Trophoblast cell (in vitro differentiated cells and primary cell): Measurements from ENCODE around the gene WDR37.

Experiments used
- DNase-seq, 2 donors: peaks; one replicate each; pipeline ENCODE4 v3.0.0-alpha.2; 2016
- H2AFZ ChIP-seq: 2 replicates; pipeline ENCODE4 v1.6.1; 2013; ENCODE audit warnings: low read length, moderate library complexity, mild to moderate bottlenecking; ENCODE audit not compliant: insufficient read depth, poor library complexity
- H2AK5ac ChIP-seq: 2 replicates; pipeline ENCODE4 v1.6.1; 2013; ENCODE audit warnings: mild to moderate bottlenecking, low read length
- H2BK120ac ChIP-seq: 2 replicates; pipeline ENCODE4 v1.6.1; 2013; ENCODE audit warnings: low read length, mild to moderate bottlenecking, moderate library complexity; ENCODE audit not compliant: insufficient read depth, poor library complexity
- H2BK12ac ChIP-seq: 2 replicates; pipeline ENCODE4 v1.6.1; 2013; ENCODE audit warnings: mild to moderate bottlenecking, low read length, moderate library complexity
- H2BK5ac ChIP-seq: 2 replicates; pipeline ENCODE4 v1.6.1; 2013; ENCODE audit warnings: low read length, low read depth, moderate library complexity, mild to moderate bottlenecking; ENCODE audit not compliant: poor library complexity
- H3K14ac ChIP-seq: 2 replicates; pipeline ENCODE4 v1.6.1; 2013; ENCODE audit warnings: mild to moderate bottlenecking, low read length
- H3K18ac ChIP-seq: 2 replicates; pipeline ENCODE4 v1.6.1; 2013; ENCODE audit warnings: mild to moderate bottlenecking, low read length
- H3K23ac ChIP-seq: 2 replicates; pipeline ENCODE4 v1.6.1; 2013; ENCODE audit warnings: low read length
- H3K27ac ChIP-seq: 2 replicates; pipeline ENCODE4 v1.5.1; 2013; ENCODE audit warnings: low read depth, mild to moderate bottlenecking, inconsistent platforms, low read length, moderate library complexity
- H3K27me3 ChIP-seq: 2 replicates; pipeline ENCODE4 v1.6.1; 2013; ENCODE audit warnings: inconsistent platforms, mild to moderate bottlenecking, low read length, moderate library complexity; ENCODE audit not compliant: insufficient read depth
- H3K36me3 ChIP-seq, 2 experiments: 1 replicate in 1 of 2; 2 replicates in 1 of 2; pipeline ENCODE4 v1.6.1; 2013; ENCODE audit warnings: low read length in 2 of 2, mild to moderate bottlenecking in 2 of 2, moderate library complexity in 1 of 2; ENCODE audit not compliant: insufficient read depth in 2 of 2, control insufficient read depth in 1 of 2
- H3K4ac ChIP-seq: 2 replicates; pipeline ENCODE4 v1.6.1; 2013; ENCODE audit warnings: low read depth, mild to moderate bottlenecking, low read length, moderate library complexity
- H3K4me1 ChIP-seq, 2 experiments: 1 replicate in 1 of 2; 2 replicates in 1 of 2; pipeline ENCODE4 v1.6.1; 2013; ENCODE audit warnings: low read length in 2 of 2, mild to moderate bottlenecking in 2 of 2, moderate library complexity in 1 of 2; ENCODE audit not compliant: insufficient read depth in 2 of 2, control insufficient read depth in 1 of 2
- H3K4me2 ChIP-seq: 2 replicates; pipeline ENCODE4 v1.6.1; 2013; ENCODE audit warnings: inconsistent platforms, mild to moderate bottlenecking, low read length, moderate library complexity
- H3K4me3 ChIP-seq: 2 replicates; pipeline ENCODE4 v1.5.1; 2013; ENCODE audit warnings: mild to moderate bottlenecking, low read depth, low read length, inconsistent platforms
- H3K79me1 ChIP-seq: one replicate; pipeline ENCODE4 v1.6.1; 2013; ENCODE audit warnings: low read length
- H3K79me2 ChIP-seq: 2 replicates; pipeline ENCODE4 v1.6.1; 2013; ENCODE audit warnings: low read length, mild to moderate bottlenecking; ENCODE audit not compliant: control insufficient read depth, insufficient read depth, poor library complexity
- H3K9ac ChIP-seq: 2 replicates; pipeline ENCODE4 v1.6.1; 2013; ENCODE audit warnings: mild to moderate bottlenecking, low read length
- H3K9me3 ChIP-seq: 2 replicates; pipeline ENCODE4 v1.6.1; 2013; ENCODE audit warnings: low read depth, mild to moderate bottlenecking, control low read depth, inconsistent platforms, low read length; ENCODE audit not compliant: insufficient read depth
- H4K12ac ChIP-seq: 2 replicates; pipeline ENCODE4 v1.6.1; 2013; ENCODE audit warnings: low read depth, mild to moderate bottlenecking, low read length, moderate library complexity
- H4K8ac ChIP-seq: 2 replicates; pipeline ENCODE4 v1.6.1; 2013; ENCODE audit warnings: low read depth, mild to moderate bottlenecking, low read length, moderate library complexity
- H4K91ac ChIP-seq: one replicate; pipeline ENCODE4 v1.6.1; 2013; ENCODE audit warnings: low read depth, mild to moderate bottlenecking, low read length, moderate library complexity
- WGBS: extraction: QIAGEN DNeasy Blood & Tissue Kit; methylation state at CpG from one replicate; pipeline ENCODE4 v1.1.7; 2013; ENCODE audit warnings: missing lambda C conversion rate; ENCODE audit not compliant: insufficient read length, insufficient coverage; ENCODE audit errors: extremely low coverage; 5-methylcytosine and 5-hydroxymethylcytosine counted together

WDR37 gene

DNA sequence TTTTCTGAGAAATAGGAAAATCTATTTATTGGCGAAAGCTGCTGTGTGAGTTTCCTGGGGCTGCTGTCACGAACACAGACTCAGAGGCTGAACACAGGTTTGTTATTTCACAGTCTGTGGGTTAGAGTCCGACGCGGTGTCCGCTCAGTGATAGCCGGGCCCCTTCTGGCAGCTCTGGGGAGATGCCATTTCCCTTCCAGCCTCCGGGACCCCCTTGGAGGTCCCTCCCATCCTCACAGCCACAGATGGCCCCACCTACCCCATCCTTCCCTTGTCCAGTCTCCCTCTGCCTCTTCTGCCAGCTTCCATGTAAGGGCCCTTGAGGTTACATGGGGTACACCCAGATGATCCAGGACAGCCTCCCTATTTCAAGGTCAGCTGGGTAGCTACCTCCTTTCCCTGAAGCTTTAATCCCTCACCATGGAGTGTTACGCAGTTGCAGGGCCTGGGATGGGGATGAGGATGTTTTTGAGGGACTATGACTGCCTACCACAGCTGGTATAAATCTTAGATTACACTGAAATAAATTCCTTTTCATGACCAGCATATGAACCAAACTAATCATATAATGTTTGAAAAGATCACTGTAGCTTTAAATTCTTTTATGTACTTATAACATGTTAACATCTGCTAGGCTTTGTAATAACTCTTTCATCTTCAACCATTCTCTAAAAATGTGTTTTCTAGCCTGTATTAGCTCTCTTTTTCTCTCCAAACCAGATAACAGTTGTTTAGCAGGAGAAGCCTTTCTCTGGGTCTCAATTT is 98.5 kb downstream of the WDR37 start:
- no peaks in the 10 kb centered on the region for H3K79me2 ChIP-seq
- DNase-seq = no peak
- H4K91ac ChIP-seq = no peak overlapping the region
- H3K79me1 ChIP-seq = no peaks in the 10 kb centered on the region
- H3K23ac ChIP-seq = no peak overlapping the region
- H3K14ac ChIP-seq = no peak overlapping the region
- no peak overlapping the region for H3K4ac ChIP-seq
- no peak overlapping the region for H3K4me2 ChIP-seq
- no peak overlapping the region for H2BK120ac ChIP-seq
- no peak overlapping the region for H3K9ac ChIP-seq
- H3K27me3 ChIP-seq = no peaks in the 10 kb centered on the region
- H3K4me1 ChIP-seq = peaks cover 0 to 2% of the 10 kb centered on the region in 2 experiments
- H4K8ac ChIP-seq = no peak overlapping the region
- no peak overlapping the region for H2BK5ac ChIP-seq
- no peak overlapping the region for H3K27ac ChIP-seq
- no peak overlapping the region for H2AFZ ChIP-seq
- no peak overlapping the region for H3K4me3 ChIP-seq
- no peak overlapping the region for H3K18ac ChIP-seq
- H3K9me3 ChIP-seq = peaks cover 6% of the 10 kb centered on the region
- no CpG with 5 or more reads among the region's 9 CpGs for WGBS
- H2AK5ac ChIP-seq = no peak overlapping the region
- H3K36me3 ChIP-seq = no peaks in the 10 kb centered on the region
- H2BK12ac ChIP-seq = no peak overlapping the region
- no peak overlapping the region for H4K12ac ChIP-seq

GRCh38 chr10:1155791-1156615 is 99.8 kb downstream of the WDR37 start:
- no peak overlapping the region for H4K8ac ChIP-seq
- no CpG with 5 or more reads among the region's 20 CpGs for WGBS
- H2AFZ ChIP-seq = no peak overlapping the region
- no peak overlapping the region for H4K91ac ChIP-seq
- H4K12ac ChIP-seq = no peak overlapping the region
- H3K4me1 ChIP-seq = peaks cover 0 to 2% of the 10 kb centered on the region in 2 experiments
- H3K14ac ChIP-seq = no peak overlapping the region
- no peak overlapping the region for H3K23ac ChIP-seq
- H3K9ac ChIP-seq = no peak overlapping the region
- H2AK5ac ChIP-seq = no peak overlapping the region
- DNase-seq = no peak
- H2BK5ac ChIP-seq = no peak overlapping the region
- H3K27me3 ChIP-seq = no peaks in the 10 kb centered on the region
- H3K27ac ChIP-seq = no peak overlapping the region
- H3K4me3 ChIP-seq = no peak overlapping the region
- H3K18ac ChIP-seq = no peak overlapping the region
- no peaks in the 10 kb centered on the region for H3K79me2 ChIP-seq
- H3K79me1 ChIP-seq = no peaks in the 10 kb centered on the region
- no peak overlapping the region for H3K4ac ChIP-seq
- no peak overlapping the region for H2BK12ac ChIP-seq
- no peak overlapping the region for H3K4me2 ChIP-seq
- H2BK120ac ChIP-seq = no peak overlapping the region
- peaks cover 6% of the 10 kb centered on the region for H3K9me3 ChIP-seq
- no peaks in the 10 kb centered on the region for H3K36me3 ChIP-seq

DNA sequence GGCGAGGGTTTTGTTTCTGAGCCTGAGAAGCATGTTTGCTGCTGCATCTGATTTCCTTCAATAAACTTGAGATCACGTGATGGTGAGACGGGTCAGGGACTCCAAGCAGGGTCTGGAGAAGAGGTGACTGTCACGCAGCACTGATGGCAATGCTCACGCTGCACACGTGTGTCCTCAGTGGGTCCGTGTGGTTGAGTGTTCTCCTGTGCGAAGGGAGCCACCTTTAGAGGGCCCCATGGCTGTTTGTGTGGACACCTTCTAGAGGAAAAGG is 100.4 kb downstream of the WDR37 start:
- no peak overlapping the region for H4K12ac ChIP-seq
- WGBS = no CpG with 5 or more reads among the region's 8 CpGs
- DNase-seq = no peak
- H2BK5ac ChIP-seq = no peak overlapping the region
- peaks cover 0 to 2% of the 10 kb centered on the region in 2 experiments for H3K4me1 ChIP-seq
- no peak overlapping the region for H2AK5ac ChIP-seq
- no peak overlapping the region for H3K4ac ChIP-seq
- H3K4me2 ChIP-seq = no peak overlapping the region
- no peak overlapping the region for H3K9ac ChIP-seq
- no peak overlapping the region for H4K8ac ChIP-seq
- H2AFZ ChIP-seq = no peak overlapping the region
- peaks cover 6% of the 10 kb centered on the region for H3K9me3 ChIP-seq
- no peaks in the 10 kb centered on the region for H3K36me3 ChIP-seq
- no peak overlapping the region for H3K23ac ChIP-seq
- H3K27me3 ChIP-seq = no peaks in the 10 kb centered on the region
- no peak overlapping the region for H4K91ac ChIP-seq
- no peak overlapping the region for H3K18ac ChIP-seq
- H3K14ac ChIP-seq = no peak overlapping the region
- H3K79me1 ChIP-seq = no peaks in the 10 kb centered on the region
- H3K4me3 ChIP-seq = no peak overlapping the region
- H2BK12ac ChIP-seq = no peak overlapping the region
- no peak overlapping the region for H2BK120ac ChIP-seq
- no peak overlapping the region for H3K27ac ChIP-seq
- H3K79me2 ChIP-seq = no peaks in the 10 kb centered on the region

GRCh38 chr10:1156921-1157614 is 100.9 kb downstream of the WDR37 start:
- H4K12ac ChIP-seq = no peak overlapping the region
- H3K23ac ChIP-seq = no peak overlapping the region
- H2BK12ac ChIP-seq = no peak overlapping the region
- no peaks in the 10 kb centered on the region for H3K27me3 ChIP-seq
- no peak overlapping the region for H2AFZ ChIP-seq
- no peak overlapping the region for H3K14ac ChIP-seq
- no peak overlapping the region for H4K91ac ChIP-seq
- H3K9ac ChIP-seq = no peak overlapping the region
- H2AK5ac ChIP-seq = no peak overlapping the region
- no peak overlapping the region for H2BK120ac ChIP-seq
- H2BK5ac ChIP-seq = no peak overlapping the region
- no peak overlapping the region for H3K27ac ChIP-seq
- H3K4me2 ChIP-seq = no peak overlapping the region
- no peak overlapping the region for H4K8ac ChIP-seq
- peaks cover 0 to 2% of the 10 kb centered on the region in 2 experiments for H3K4me1 ChIP-seq
- no peak for DNase-seq
- no peak overlapping the region for H3K18ac ChIP-seq
- no peak overlapping the region for H3K4ac ChIP-seq
- no CpG with 5 or more reads among the region's 17 CpGs for WGBS
- H3K79me1 ChIP-seq = no peaks in the 10 kb centered on the region
- H3K4me3 ChIP-seq = no peak overlapping the region
- H3K36me3 ChIP-seq = no peaks in the 10 kb centered on the region
- H3K79me2 ChIP-seq = no peaks in the 10 kb centered on the region
- peaks cover 6% of the 10 kb centered on the region for H3K9me3 ChIP-seq
